WERI-Rb-1 (cell line): Measurements from ENCODE around the gene DNAJB12.

ENCODE experiments used
- DNase-seq: peaks from one replicate; pipeline ENCODE4 v3.0.0-alpha.2; 2020
- H3K27ac ChIP-seq: fragments of 250-450 bp; sonication (Bioruptor Pico); 2 replicates; pipeline ENCODE4 v1.5.1; 2020; ENCODE audit warnings: mild to moderate bottlenecking, moderate library complexity
- H3K27me3 ChIP-seq: fragments of 250-450 bp; sonication (Bioruptor Pico); 2 replicates; pipeline ENCODE4 v1.5.1; 2021; ENCODE audit warnings: mild to moderate bottlenecking, low read depth, moderate library complexity; ENCODE audit not compliant: insufficient read depth, severe bottlenecking
- H3K36me3 ChIP-seq: fragments of 250-450 bp; sonication (Bioruptor Pico); 2 replicates; pipeline ENCODE4 v1.5.1; 2020; ENCODE audit warnings: mild to moderate bottlenecking, moderate library complexity
- H3K4me3 ChIP-seq: 2 replicates; pipeline ENCODE4 v1.5.1; 2011; ENCODE audit warnings: low read depth, mild to moderate bottlenecking, control low read depth, low read length
- H3K9me3 ChIP-seq: fragments of 250-450 bp; sonication (Bioruptor Pico); 2 replicates; pipeline ENCODE4 v1.5.1; 2021; ENCODE audit warnings: mild to moderate bottlenecking, moderate library complexity; ENCODE audit not compliant: severe bottlenecking
- CTCF ChIP-seq: IDR thresholded peaks from 2 replicates; pipeline ENCODE4 v1.5.1; 2011; ENCODE audit warnings: low read depth, mild to moderate bottlenecking, control low read depth, inconsistent platforms, low read length

DNAJB12 gene

GRCh38 chr10:72292223-72292691 is 62.5 kb downstream of the DNAJB12 start:
- no peak for DNase-seq
- Histone ChIP-seq H3K27ac (no peak overlapping the region), H3K9me3 (no peaks in the 10 kb centered on the region), H3K27me3 (no peaks in the 10 kb centered on the region), H3K36me3 (no peaks in the 10 kb centered on the region), H3K4me3 (no peak overlapping the region)
- TF ChIP-seq CTCF, result no peak

- Histone ChIP-seq H3K4me3 (no peak overlapping the region), H3K27ac (no peak overlapping the region), H3K27me3 (no peaks in the 10 kb centered on the region), H3K9me3 (no peaks in the 10 kb centered on the region), H3K36me3 (no peaks in the 10 kb centered on the region)
- no peak for TF ChIP-seq CTCF
- no peak for DNase-seq
These were observed 63.6 kb downstream of the DNAJB12 start for GRCh38 chr10:72291019-72291532.

- TF ChIP-seq CTCF, result no peak
These were observed 68.7 kb downstream of the DNAJB12 start for GRCh38 chr10:72285972-72286521.

GRCh38 chr10:72283131-72283530 is 71.6 kb downstream of the DNAJB12 start:
- H3K36me3 ChIP-seq, result no peaks in the 10 kb centered on the region
- no peak overlapping the region for H3K4me3 ChIP-seq
- H3K9me3 ChIP-seq, result no peaks in the 10 kb centered on the region
- no peak for DNase-seq
- TF ChIP-seq CTCF, result no peak
- no peaks in the 10 kb centered on the region for H3K27me3 ChIP-seq
- no peak overlapping the region for H3K27ac ChIP-seq

More at GRCh38 chr10:72285972-72286521, 68.7 kb downstream of the DNAJB12 start:
- H3K27ac ChIP-seq, result no peak overlapping the region
- H3K9me3 ChIP-seq, result no peaks in the 10 kb centered on the region
- DNase-seq, result no peak
- H3K27me3 ChIP-seq, result no peaks in the 10 kb centered on the region
- no peaks in the 10 kb centered on the region for H3K36me3 ChIP-seq
- no peak overlapping the region for H3K4me3 ChIP-seq
